ENCODE data around the gene CIPC. TPM values are rescaled to one million over a fixed set of nuclear protein-coding genes. Genes with fewer than 3 reads are reported as not detected.

The CIPC gene
- total and polyA plus RNA-seq, 4 donors: 6.4 to 32.0 (median 18.6) TPM

- ATAC-seq (ENCODE audit: insufficient read depth, low FRiP score): no peak
- H3K36me3 ChIP-seq (ENCODE audit: control insufficient read depth in 4 of 4, insufficient read depth in 4 of 4, low read length in 4 of 4): peaks cover 0 to 1% (median 0%) of the 10 kb centered on the region in 4 donors
- no peak for TF ChIP-seq CTCF (IDR thresholded peaks at IDR 0.05; ENCODE audit: control extremely low read depth, extremely low read depth)
- 26 to 55% methylated on average over 7 of the region's 7 CpGs for WGBS, 2 donors
- peaks cover 5 to 24% (median 19%) of the 10 kb centered on the region in 5 donors for H3K4me1 ChIP-seq (ENCODE audit: control insufficient read depth in 5 of 5, insufficient read depth in 5 of 5, low read length in 5 of 5)
- H3K4me3 ChIP-seq: no peak overlapping the region
- DNase-seq: peak in 2 of 3 donors; percentile 67 to 73
- H3K9ac ChIP-seq (ENCODE audit: insufficient read depth in 1 of 2, low read length in 2 of 2): peak overlapping the region; percentile 97 to 98
- peak overlapping the region; percentile 45 to 93 for H3K27ac ChIP-seq (ENCODE audit: low read depth in 1 of 2, low read length in 1 of 2)
- H3K27me3 ChIP-seq (ENCODE audit: control insufficient read depth in 3 of 3, insufficient read depth in 3 of 3, low read length in 2 of 3): no peaks in the 10 kb centered on the region
- no peaks in the 10 kb centered on the region for H3K9me3 ChIP-seq (ENCODE audit: control insufficient read depth in 4 of 4, insufficient read depth in 3 of 4, low read length in 3 of 4)
Measured at GRCh38 chr14:77099425-77100167, 1.5 kb downstream of the CIPC start.

DNA sequence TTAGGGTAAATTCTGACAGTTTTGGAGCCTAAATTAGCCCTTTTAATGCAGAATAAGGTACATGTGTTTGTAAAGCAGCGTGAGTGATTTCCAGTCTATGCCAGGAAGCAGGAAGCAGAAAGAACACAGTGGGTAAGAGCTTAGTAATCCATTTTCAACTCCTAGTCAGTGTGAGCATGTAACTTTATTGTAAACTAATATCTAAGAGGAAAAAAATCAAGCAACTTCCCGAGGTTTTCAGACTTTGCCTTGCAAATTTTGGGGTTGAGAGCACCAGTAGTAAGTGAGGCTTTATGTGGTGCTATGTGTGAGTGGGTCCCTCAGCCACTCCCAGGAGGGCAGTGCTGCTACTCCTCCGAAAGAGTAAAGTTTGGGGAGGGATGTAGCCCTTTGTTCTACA lies 2.9 kb downstream of the CIPC start:
- Histone ChIP-seq H3K36me3 (ENCODE audit: control insufficient read depth in 4 of 4, insufficient read depth in 4 of 4, low read length in 4 of 4) (peaks cover 0 to 3% (median under 1%) of the 10 kb centered on the region in 4 donors), H3K27ac (ENCODE audit: low read depth in 1 of 2, low read length in 1 of 2) (peak overlapping the region in 1 of 2 donors; percentile 30), H3K9me3 (ENCODE audit: control insufficient read depth in 4 of 4, insufficient read depth in 3 of 4, low read length in 3 of 4) (no peaks in the 10 kb centered on the region), H3K27me3 (ENCODE audit: control insufficient read depth in 3 of 3, insufficient read depth in 3 of 3, low read length in 2 of 3) (no peaks in the 10 kb centered on the region), H3K4me3 (no peak overlapping the region), H3K4me1 (ENCODE audit: control insufficient read depth in 5 of 5, insufficient read depth in 5 of 5, low read length in 5 of 5) (peaks cover 5 to 29% (median 19%) of the 10 kb centered on the region in 5 donors), H3K9ac (ENCODE audit: insufficient read depth in 1 of 2, low read length in 2 of 2) (no peak overlapping the region)
- no peak for ATAC-seq (ENCODE audit: insufficient read depth, low FRiP score)
- WGBS, 2 donors: 59 to 68% methylated on average over 3 of the region's 3 CpGs
- no peak for TF ChIP-seq CTCF (IDR thresholded peaks at IDR 0.05; ENCODE audit: control extremely low read depth, extremely low read depth)
- no peak for DNase-seq

- DNase-seq (no peak), ATAC-seq (ENCODE audit: insufficient read depth, low FRiP score) (no peak)
- H3K27me3 ChIP-seq (ENCODE audit: control insufficient read depth in 3 of 3, insufficient read depth in 3 of 3, low read length in 2 of 3): no peaks in the 10 kb centered on the region
- no peak for TF ChIP-seq CTCF (IDR thresholded peaks at IDR 0.05; ENCODE audit: control extremely low read depth, extremely low read depth)
- H3K36me3 ChIP-seq (ENCODE audit: control insufficient read depth in 4 of 4, insufficient read depth in 4 of 4, low read length in 4 of 4): peaks cover 0 to 6% (median 1%) of the 10 kb centered on the region in 4 donors
- no peak overlapping the region for H3K4me3 ChIP-seq
- H3K9me3 ChIP-seq (ENCODE audit: control insufficient read depth in 4 of 4, insufficient read depth in 3 of 4, low read length in 3 of 4): no peaks in the 10 kb centered on the region
- H3K9ac ChIP-seq (ENCODE audit: insufficient read depth in 1 of 2, low read length in 2 of 2): no peak overlapping the region
- no peak overlapping the region for H3K27ac ChIP-seq (ENCODE audit: low read depth in 1 of 2, low read length in 1 of 2)
- H3K4me1 ChIP-seq (ENCODE audit: control insufficient read depth in 5 of 5, insufficient read depth in 5 of 5, low read length in 5 of 5): peaks cover 0 to 29% (median 13%) of the 10 kb centered on the region in 5 donors
- WGBS, 2 donors: 85 to 87% methylated on average over 4 of the region's 4 CpGs
Measured at GRCh38 chr14:77102154-77102553, 4.1 kb downstream of the CIPC start.

Data from lung (tissue), 12 donors.